H9 (cell line): ENCODE measurements around the gene PAX3. TPM values are rescaled to one million over a fixed set of nuclear protein-coding genes. Genes with fewer than 3 reads are reported as not detected.

ENCODE experiments used
- DNase-seq: peaks from one replicate; pipeline ENCODE4 v3.0.0-alpha.2; 2017
- H2AFZ ChIP-seq: one replicate; pipeline ENCODE4 v1.6.1; 2013; ENCODE audit warnings: mild to moderate bottlenecking, low read length, control low read depth, moderate library complexity
- H2AK5ac ChIP-seq: 2 replicates; pipeline ENCODE4 v1.6.1; 2013; ENCODE audit warnings: low read length, control low read depth, mixed read lengths; ENCODE audit not compliant: insufficient read length
- H2BK120ac ChIP-seq: one replicate; pipeline ENCODE4 v1.6.1; 2013; ENCODE audit warnings: low read depth, mild to moderate bottlenecking, low read length, control low read depth, inconsistent platforms; ENCODE audit not compliant: poor library complexity, severe bottlenecking
- H2BK12ac ChIP-seq: 2 replicates; pipeline ENCODE4 v1.6.1; 2013; ENCODE audit warnings: low read length, control low read depth, mixed read lengths, low read depth; ENCODE audit not compliant: insufficient read length
- H2BK15ac ChIP-seq: 2 replicates; pipeline ENCODE4 v1.6.1; 2013; ENCODE audit warnings: low read depth, low read length, control low read depth
- H2BK20ac ChIP-seq: one replicate; pipeline ENCODE4 v1.6.1; 2013; ENCODE audit warnings: low read depth, mild to moderate bottlenecking, low read length, control low read depth, inconsistent platforms; ENCODE audit not compliant: poor library complexity, severe bottlenecking
- H2BK5ac ChIP-seq: 2 replicates; pipeline ENCODE4 v1.6.1; 2013; ENCODE audit warnings: low read length, control low read depth, mixed read lengths; ENCODE audit not compliant: insufficient read length
- H3K14ac ChIP-seq: 2 replicates; pipeline ENCODE4 v1.6.1; 2013; ENCODE audit warnings: low read length, control low read depth; ENCODE audit not compliant: insufficient read depth
- H3K18ac ChIP-seq: 2 replicates; pipeline ENCODE4 v1.6.1; 2013; ENCODE audit warnings: low read depth, mild to moderate bottlenecking, mixed read lengths, low read length, control low read depth; ENCODE audit not compliant: insufficient read length
- H3K23ac ChIP-seq: 2 replicates; pipeline ENCODE4 v1.6.1; 2013; ENCODE audit warnings: low read length, control low read depth, mixed read lengths, low read depth; ENCODE audit not compliant: insufficient read length
- H3K23me2 ChIP-seq: 2 replicates; pipeline ENCODE4 v1.6.1; 2013; ENCODE audit warnings: low read depth, mild to moderate bottlenecking, mixed read lengths, low read length, control low read depth; ENCODE audit not compliant: insufficient read length, poor library complexity, severe bottlenecking
- H3K27ac ChIP-seq: 2 replicates; pipeline ENCODE4 v1.5.1; 2013; ENCODE audit warnings: low read length, control low read depth, mixed read lengths, low read depth; ENCODE audit not compliant: insufficient read length
- H3K27me3 ChIP-seq: 2 replicates; pipeline ENCODE4 v1.6.1; 2013; ENCODE audit warnings: low read length, control low read depth, inconsistent platforms; ENCODE audit not compliant: insufficient read depth
- H3K4ac ChIP-seq: 2 replicates; pipeline ENCODE4 v1.6.1; 2013; ENCODE audit warnings: low read depth, mild to moderate bottlenecking, control low read depth, inconsistent platforms, low read length, moderate library complexity
- H3K4me1 ChIP-seq: 2 replicates; pipeline ENCODE4 v1.6.1; 2013; ENCODE audit warnings: low read length, control low read depth, inconsistent platforms; ENCODE audit not compliant: insufficient read depth
- H3K4me2 ChIP-seq: 2 replicates; pipeline ENCODE4 v1.6.1; 2013; ENCODE audit warnings: low read length, control low read depth, mixed read lengths; ENCODE audit not compliant: insufficient read length, insufficient read depth
- H3K56ac ChIP-seq: 2 replicates; pipeline ENCODE4 v1.6.1; 2013; ENCODE audit warnings: low read depth, mild to moderate bottlenecking, mixed read lengths, low read length, control low read depth; ENCODE audit not compliant: insufficient read length
- H3K79me1 ChIP-seq: 2 replicates; pipeline ENCODE4 v1.6.1; 2013; ENCODE audit warnings: low read depth, mild to moderate bottlenecking, moderate library complexity, low read length, control low read depth, inconsistent platforms; ENCODE audit not compliant: insufficient read depth, poor library complexity, severe bottlenecking
- H3K79me2 ChIP-seq: 2 replicates; pipeline ENCODE4 v1.6.1; 2013; ENCODE audit warnings: low read length, control low read depth, inconsistent platforms; ENCODE audit not compliant: insufficient read depth
- H3K9ac ChIP-seq: 2 replicates; pipeline ENCODE4 v1.6.1; 2013; ENCODE audit warnings: low read length, control low read depth, mixed read lengths; ENCODE audit not compliant: insufficient read length; ENCODE audit errors: extremely low read depth
- H3K9me3 ChIP-seq: one replicate; pipeline ENCODE4 v1.6.1; 2013; ENCODE audit warnings: low read depth, low read length, inconsistent platforms; ENCODE audit not compliant: control insufficient read depth
- H3T11ph ChIP-seq: one replicate; pipeline ENCODE4 v1.6.1; 2013; ENCODE audit warnings: mild to moderate bottlenecking, low read length, control low read depth, inconsistent platforms
- H4K20me1 ChIP-seq: one replicate; pipeline ENCODE4 v1.6.1; 2013; ENCODE audit not compliant: control insufficient read depth, insufficient read length, insufficient read depth
- H4K5ac ChIP-seq: 2 replicates; pipeline ENCODE4 v1.6.1; 2013; ENCODE audit warnings: low read depth, mild to moderate bottlenecking, mixed read lengths, low read length, control low read depth; ENCODE audit not compliant: insufficient read length
- H4K8ac ChIP-seq: replicated peaks from 2 replicates; pipeline ENCODE4 v1.6.1; 2013; ENCODE audit warnings: low read length, control low read depth, mixed read lengths, low read depth; ENCODE audit not compliant: insufficient read length
- H4K91ac ChIP-seq: 2 replicates; pipeline ENCODE4 v1.6.1; 2013; ENCODE audit warnings: low read depth, mild to moderate bottlenecking, moderate library complexity, mixed read lengths, low read length, control low read depth; ENCODE audit not compliant: insufficient read length
- H3K27ac Mint-ChIP-seq, 3 experiments: 2 replicates in 2 of 3; 3 replicates in 1 of 3; pipeline ENCODE4 v1.8.0; 2020 to 2021; ENCODE audit warnings: mixed read lengths in 3 of 3, mild to moderate bottlenecking in 1 of 3, moderate library complexity in 1 of 3
- H3K27me3 Mint-ChIP-seq: 2 replicates; pipeline ENCODE4 v1.8.0; 2021; ENCODE audit warnings: low read depth, mild to moderate bottlenecking, moderate library complexity, mixed read lengths
- H3K36me3 Mint-ChIP-seq, 3 experiments: 2 replicates in 2 of 3; 3 replicates in 1 of 3; pipeline ENCODE4 v1.8.0; 2020 to 2021; ENCODE audit warnings: low read depth in 3 of 3, mixed read lengths in 3 of 3; ENCODE audit not compliant: insufficient read depth in 1 of 3
- H3K4me1 Mint-ChIP-seq, 2 experiments: 2 replicates each; pipeline ENCODE4 v1.8.0; 2020; ENCODE audit warnings: mixed read lengths in 2 of 2
- H3K4me3 Mint-ChIP-seq, 2 experiments: 2 replicates in 1 of 2; 3 replicates in 1 of 2; pipeline ENCODE4 v1.8.0; 2020 to 2021; ENCODE audit warnings: mild to moderate bottlenecking in 2 of 2, mixed read lengths in 2 of 2, moderate library complexity in 1 of 2
- H3K9me3 Mint-ChIP-seq, 2 experiments: 2 replicates in 1 of 2; 3 replicates in 1 of 2; pipeline ENCODE4 v1.8.0; 2020; ENCODE audit warnings: mild to moderate bottlenecking in 2 of 2, mixed read lengths in 2 of 2, moderate library complexity in 1 of 2
- CTCF ChIP-seq: fragments of 200-600 bp; sonication (generic); conservative IDR thresholded peaks from 3 replicates; pipeline ENCODE4 v1.8.0; 2021; ENCODE audit warnings: antibody characterized with exemption, mild to moderate bottlenecking
- WGBS: extraction: QIAGEN DNeasy Blood & Tissue Kit; methylation state at CpG from one replicate; pipeline ENCODE4 v1.1.7; 2013; ENCODE audit warnings: missing lambda C conversion rate, low lambda C conversion rate, mixed read lengths; ENCODE audit not compliant: insufficient read length; ENCODE audit errors: extremely low coverage; 5-methylcytosine and 5-hydroxymethylcytosine counted together
- total RNA-seq: library from RNA; stranded (reverse); gene quantifications from 2 replicates; pipeline ENCODE4 v1.2.1, GENCODE V29; 2021

PAX3 gene
- total RNA-seq, 1 experiment from 2014 or later: not detected

- no peak overlapping the region for H3K9ac ChIP-seq
- no peak overlapping the region for H4K8ac ChIP-seq
- no peak overlapping the region for H3K56ac ChIP-seq
- H3K4ac ChIP-seq: no peak overlapping the region
- H2BK15ac ChIP-seq: no peak overlapping the region
- no peak for TF ChIP-seq CTCF
- no peak overlapping the region for H2BK12ac ChIP-seq
- peaks cover 100% of the 10 kb centered on the region for H3K27me3 ChIP-seq
- H3K18ac ChIP-seq: no peak overlapping the region
- H3K79me2 ChIP-seq: no peaks in the 10 kb centered on the region
- no peak overlapping the region for H4K91ac ChIP-seq
- H3K23ac ChIP-seq: no peak overlapping the region
- H2BK5ac ChIP-seq: no peak overlapping the region
- WGBS: no CpG with 5 or more reads among the region's 34 CpGs
- Mint-ChIP-seq H3K4me3 (peak overlapping the region in 1 of 2 experiments; percentile 57; a peak in 2 of 5 replicates), H3K27ac (no peak overlapping the region), H3K9me3 (peaks cover 5 to 26% of the 10 kb centered on the region in 2 experiments), H3K27me3 (peaks cover 100% of the 10 kb centered on the region), H3K36me3 (no peaks in the 10 kb centered on the region), H3K4me1 (peaks cover 29 to 75% of the 10 kb centered on the region in 2 experiments)
- H4K20me1 ChIP-seq: no peaks in the 10 kb centered on the region
- H2BK20ac ChIP-seq: no peak overlapping the region
- no peak overlapping the region; the same call in 1 of the 2 replicates for H3K14ac ChIP-seq
- no peak overlapping the region for H4K5ac ChIP-seq
- H2BK120ac ChIP-seq: no peak overlapping the region
- H3K9me3 ChIP-seq: no peaks in the 10 kb centered on the region
- H3K79me1 ChIP-seq: no peaks in the 10 kb centered on the region
- no peak overlapping the region for H3K4me2 ChIP-seq
- H3T11ph ChIP-seq: no peak overlapping the region
- no peak overlapping the region for H3K27ac ChIP-seq
- no peak overlapping the region for H2AK5ac ChIP-seq
- DNase-seq: no peak
- H2AFZ ChIP-seq: no peak overlapping the region
- H3K4me1 ChIP-seq: peaks cover 1% of the 10 kb centered on the region; the same call in 1 of the 2 replicates
- H3K23me2 ChIP-seq: peaks cover 10% of the 10 kb centered on the region
Measured at GRCh38 chr2:222301053-222301795, 2.4 kb upstream of the PAX3 start.
